Fibroblast of pulmonary artery (primary cell): ENCODE results near the gene RNF11.
A peak's percentile ranks its signal among the peaks of the same experiment; 100 is the strongest.

ENCODE experiments used
- DNase-seq: peaks from one replicate; pipeline ENCODE4 v3.0.0-alpha.2; 2010; ENCODE audit warnings: low read depth
- H3K4me3 ChIP-seq: replicated peaks from 2 replicates; pipeline ENCODE4 v1.5.1; 2011; ENCODE audit warnings: low read depth, mild to moderate bottlenecking, control low read depth, low read length, moderate library complexity
- TF ChIP-seq, protein P1 (sequence below): IDR thresholded peaks from 2 replicates; pipeline ENCODE4 v1.5.1; 2011; ENCODE audit warnings: mild to moderate bottlenecking, control low read depth, low read length, inconsistent platforms; ENCODE audit errors: missing control alignments

Gene RNF11

DNA sequence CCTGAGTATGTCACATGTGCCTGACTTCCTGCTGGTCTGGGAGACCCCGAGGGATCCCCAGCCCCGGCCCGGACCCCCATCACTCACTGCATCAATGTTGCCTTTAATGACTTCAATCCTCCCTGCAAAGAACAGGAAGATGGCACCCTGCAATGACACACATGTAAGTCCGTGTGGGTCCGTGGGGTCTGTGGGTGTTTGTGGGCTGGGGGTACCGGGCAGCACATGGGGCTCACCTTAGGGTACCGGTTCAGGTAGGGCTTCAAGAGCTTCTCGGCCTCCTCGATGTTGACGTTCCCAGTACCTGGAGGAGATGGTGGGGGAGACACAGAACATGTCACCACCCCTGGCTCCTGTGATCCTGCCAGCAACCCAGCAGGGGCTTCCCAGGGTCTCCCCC lies 66.2 kb downstream of the RNF11 start:
- H3K4me3 ChIP-seq: no peak overlapping the region
- TF ChIP-seq, protein P1, sequence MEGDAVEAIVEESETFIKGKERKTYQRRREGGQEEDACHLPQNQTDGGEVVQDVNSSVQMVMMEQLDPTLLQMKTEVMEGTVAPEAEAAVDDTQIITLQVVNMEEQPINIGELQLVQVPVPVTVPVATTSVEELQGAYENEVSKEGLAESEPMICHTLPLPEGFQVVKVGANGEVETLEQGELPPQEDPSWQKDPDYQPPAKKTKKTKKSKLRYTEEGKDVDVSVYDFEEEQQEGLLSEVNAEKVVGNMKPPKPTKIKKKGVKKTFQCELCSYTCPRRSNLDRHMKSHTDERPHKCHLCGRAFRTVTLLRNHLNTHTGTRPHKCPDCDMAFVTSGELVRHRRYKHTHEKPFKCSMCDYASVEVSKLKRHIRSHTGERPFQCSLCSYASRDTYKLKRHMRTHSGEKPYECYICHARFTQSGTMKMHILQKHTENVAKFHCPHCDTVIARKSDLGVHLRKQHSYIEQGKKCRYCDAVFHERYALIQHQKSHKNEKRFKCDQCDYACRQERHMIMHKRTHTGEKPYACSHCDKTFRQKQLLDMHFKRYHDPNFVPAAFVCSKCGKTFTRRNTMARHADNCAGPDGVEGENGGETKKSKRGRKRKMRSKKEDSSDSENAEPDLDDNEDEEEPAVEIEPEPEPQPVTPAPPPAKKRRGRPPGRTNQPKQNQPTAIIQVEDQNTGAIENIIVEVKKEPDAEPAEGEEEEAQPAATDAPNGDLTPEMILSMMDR: no peak
- no peak for DNase-seq

DNA sequence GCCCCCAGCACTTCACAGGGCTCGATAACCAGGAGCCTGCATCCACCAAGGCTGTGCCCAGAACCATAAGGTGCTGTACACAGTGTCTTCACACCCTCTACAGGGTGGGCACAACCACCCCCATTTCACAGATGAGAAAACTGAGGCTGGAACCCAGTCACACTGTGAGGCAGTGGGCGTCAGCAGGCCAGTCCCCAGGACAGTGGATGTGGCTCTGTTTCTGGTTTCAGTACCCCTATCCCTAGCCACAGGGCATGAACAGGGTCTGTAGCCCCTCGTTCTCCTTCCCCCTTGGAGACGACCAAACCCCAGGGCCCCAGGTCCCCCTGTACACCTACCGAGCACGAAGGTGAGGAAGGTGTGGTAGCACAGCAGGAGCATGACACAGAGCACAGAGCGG lies 66.7 kb downstream of the RNF11 start:
- no peak for DNase-seq
- no peak overlapping the region for H3K4me3 ChIP-seq
- TF ChIP-seq, protein P1: no peak

DNA sequence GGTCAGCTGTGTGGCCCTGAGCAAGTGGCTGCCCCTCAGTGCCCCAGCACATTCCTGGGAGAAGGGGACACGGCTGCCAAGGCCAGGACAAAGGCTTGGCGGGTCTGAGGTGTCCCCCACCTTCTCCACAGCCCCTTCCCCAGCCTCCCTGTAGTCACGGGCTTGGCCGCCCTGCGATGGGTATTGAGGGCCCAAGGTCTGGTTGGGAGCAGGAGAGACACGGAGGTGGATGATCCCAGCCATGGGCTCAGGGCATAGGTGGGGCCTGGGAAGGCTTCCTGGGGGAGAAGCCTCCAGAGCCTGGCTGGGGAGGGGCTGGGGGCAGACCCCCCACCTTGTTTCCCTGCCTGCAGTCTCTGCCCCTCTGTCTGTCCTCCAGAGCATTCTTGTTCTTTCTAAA lies 67.2 kb downstream of the RNF11 start:
- TF ChIP-seq, protein P1: no peak
- no peak overlapping the region for H3K4me3 ChIP-seq
- DNase-seq: no peak

DNA sequence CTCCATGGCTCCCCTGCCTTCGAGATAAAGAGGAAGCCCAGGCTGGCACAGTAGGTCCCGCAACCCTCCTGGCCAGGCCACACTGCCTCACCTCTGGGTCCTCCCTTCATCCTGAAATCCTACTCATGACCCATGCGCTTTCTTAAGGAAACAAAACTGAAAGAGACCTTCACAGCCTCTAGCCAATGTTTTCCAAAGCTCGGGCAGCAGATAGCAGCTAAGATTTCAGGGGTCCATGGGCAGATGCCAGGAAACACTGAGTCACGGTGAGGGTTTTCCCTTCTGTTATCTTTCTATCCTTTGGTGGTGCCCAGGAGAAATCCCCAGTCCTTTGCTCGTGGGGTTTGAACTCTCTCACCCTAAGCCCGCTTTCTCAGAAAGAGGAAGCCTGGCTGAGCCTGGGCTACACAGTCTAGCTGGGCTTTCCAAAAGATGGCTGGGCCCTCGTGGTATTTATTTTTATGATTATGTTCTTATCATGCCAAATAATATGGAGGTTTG lies 67.7 kb downstream of the RNF11 start:
- DNase-seq: peak; percentile 72
- TF ChIP-seq, protein P1: no peak
- H3K4me3 ChIP-seq: peak overlapping the region; percentile 12

DNA sequence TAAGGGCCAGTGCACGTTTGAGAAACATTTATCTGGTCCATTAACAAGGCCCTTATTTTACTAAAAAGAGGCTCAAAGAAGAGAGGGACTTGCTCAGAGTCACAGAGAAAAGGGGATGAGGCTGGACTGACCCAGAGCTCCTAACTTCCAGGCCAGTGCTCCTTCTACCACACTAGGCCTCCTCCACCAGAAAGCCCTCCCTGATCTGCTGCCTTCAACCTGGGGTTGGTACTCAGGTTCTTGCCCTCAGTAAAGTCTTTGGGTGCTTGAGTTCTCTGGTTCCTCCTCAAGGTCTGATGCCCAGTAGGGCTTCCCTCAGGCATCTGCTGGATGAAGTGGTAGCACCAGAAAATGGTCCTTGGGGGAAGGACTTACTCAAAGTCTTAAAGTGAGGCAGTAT lies 68.3 kb downstream of the RNF11 start:
- TF ChIP-seq, protein P1: no peak
- no peak for DNase-seq
- no peak overlapping the region for H3K4me3 ChIP-seq

DNA sequence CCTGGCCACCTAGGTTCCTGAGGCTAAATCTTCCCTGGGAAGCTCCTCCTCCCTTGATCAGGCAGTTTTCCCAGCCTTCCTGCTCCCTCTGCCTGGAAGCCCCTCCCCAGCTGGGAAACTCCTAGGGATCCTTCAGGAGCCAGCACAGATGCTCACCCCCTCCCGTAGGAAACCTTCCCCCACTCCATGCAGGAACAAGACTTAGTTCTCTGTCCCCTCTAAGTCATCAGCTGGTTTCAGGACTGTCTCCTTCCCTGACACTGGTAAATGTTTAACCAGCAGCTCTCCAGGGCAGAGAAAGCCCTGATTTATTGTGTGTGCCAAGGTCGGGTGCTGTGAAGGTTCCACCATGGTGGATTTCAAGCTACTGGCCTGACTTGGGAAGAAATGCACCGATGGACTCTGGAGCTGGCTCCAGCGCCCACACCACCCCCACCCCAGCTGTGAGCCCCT lies 69.3 kb downstream of the RNF11 start:
- no peak for DNase-seq
- H3K4me3 ChIP-seq: no peak overlapping the region
- TF ChIP-seq, protein P1: no peak

DNA sequence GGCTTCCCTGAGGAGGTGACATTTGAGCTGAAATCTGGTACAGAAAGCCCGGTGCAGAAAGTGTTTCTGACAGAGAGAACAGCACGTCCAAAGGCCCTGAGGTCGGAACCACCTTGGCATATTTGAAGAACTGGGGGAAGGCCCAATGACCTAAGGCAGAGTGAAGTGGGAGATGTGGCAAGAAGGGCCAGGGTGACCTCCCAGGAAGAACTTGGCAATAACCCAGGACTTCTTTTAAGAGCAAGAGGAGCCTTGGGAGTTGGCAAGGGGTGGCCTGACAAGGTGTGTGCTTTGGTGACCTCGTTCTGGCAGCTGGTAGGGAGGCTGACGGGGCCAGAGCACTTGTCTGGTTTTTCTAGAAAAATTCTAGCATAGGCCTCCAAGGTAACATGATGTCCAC lies 70.9 kb downstream of the RNF11 start:
- TF ChIP-seq, protein P1: no peak
- no peak for DNase-seq
- no peak overlapping the region for H3K4me3 ChIP-seq
